HepG2 (cell line): ENCODE measurements around the gene TUBB8. TPM values are rescaled to one million over a fixed set of nuclear protein-coding genes. Genes with fewer than 3 reads are reported as not detected.
A peak's percentile ranks its signal among the peaks of the same experiment; 100 is the strongest.

Source experiments
- ATAC-seq: fragments of 200-7000 bp; cut with Tn5 transposase; 3 replicates; pipeline ENCODE4 v1.9.1; 2020; ENCODE audit warnings: mild to moderate bottlenecking, moderate library complexity
- BruUV-seq: library from RNA; stranded (reverse); fragments of 400-500 nt; replicated peaks from 2 replicates; lab custom pipeline; 2021; lab: Mats Ljungman, UMichigan
- CTCF ChIA-PET: fragments of 300-600 bp; formaldehyde crosslinking; extraction: SDS; loops from one replicate; lab custom pipeline; 2021; ENCODE audit warnings: low total read pairs, inconsistent platforms, low intra/inter-chr PET ratio; lab: Yijun Ruan, JAX
- POLR2A ChIA-PET: fragments of 350-600 bp; sonication (Branson Sonifier 250); formaldehyde crosslinking; loops from one replicate; lab custom pipeline; 2020; ENCODE audit warnings: antibody characterized with exemption, inconsistent platforms; lab: Yijun Ruan, JAX
- DNase-seq: peaks from one replicate; pipeline ENCODE4 v3.0.0-alpha.2; 2015; ENCODE audit warnings: low spot score
- FAIRE-seq: peaks from 3 replicates; lab custom pipeline; 2011; peaks lifted over from hg19 to GRCh38; lab: Jason Lieb, UNC
- H2AFZ ChIP-seq: one replicate; pipeline ENCODE4 v1.6.1; 2011; ENCODE audit warnings: low read length, inconsistent platforms
- H3K27ac ChIP-seq: fragments of 300-600 bp; 3 replicates; pipeline ENCODE4 v1.8.0; 2011; ENCODE audit warnings: mixed run types, mild to moderate bottlenecking, mixed read lengths, low read length, inconsistent platforms; ENCODE audit not compliant: insufficient read depth; ENCODE audit errors: extremely low read length
- H3K27me3 ChIP-seq, 2 experiments: fragments of 200-600 bp in 1 of 2; 2 replicates in 1 of 2; 3 replicates in 1 of 2; pipeline versions ENCODE4 v1.6.0 to v1.8.0; 2011; ENCODE audit warnings: low read length in 2 of 2, mild to moderate bottlenecking in 2 of 2, moderate library complexity in 2 of 2, inconsistent platforms in 1 of 2; ENCODE audit not compliant: insufficient read depth in 2 of 2, control insufficient read depth in 1 of 2
- H3K36me3 ChIP-seq, 2 experiments: fragments of 200-600 bp in 1 of 2; replicated peaks in 1 of 2; 2 replicates in 1 of 2; 3 replicates in 1 of 2; pipeline versions ENCODE4 v1.5.1 to v1.8.0; 2011; ENCODE audit warnings: low read length in 2 of 2, inconsistent platforms in 1 of 2; ENCODE audit not compliant: insufficient read depth in 2 of 2, control insufficient read depth in 1 of 2
- H3K4me1 ChIP-seq: 2 replicates; pipeline ENCODE4 v1.5.1; 2012; ENCODE audit warnings: low read length, inconsistent platforms; ENCODE audit not compliant: insufficient read depth
- H3K4me2 ChIP-seq: 2 replicates; pipeline ENCODE4 v1.6.0; 2011; ENCODE audit warnings: low read depth, low read length, inconsistent platforms
- H3K4me3 ChIP-seq, 3 experiments: fragments of 200-600 bp in 1 of 3; sonication (generic), shearing (Covaris generic) in 1 of 3; replicated peaks in 1 of 3; 2 replicates each; pipeline ENCODE4 v1.5.1; 2011 to 2016; ENCODE audit warnings: low read length in 3 of 3, inconsistent platforms in 2 of 3, low read depth in 2 of 3, mild to moderate bottlenecking in 2 of 3, control low read depth in 1 of 3, mixed read lengths in 1 of 3; ENCODE audit not compliant: insufficient read depth in 1 of 3
- H3K79me2 ChIP-seq: one replicate; pipeline ENCODE4 v1.6.1; 2011; ENCODE audit warnings: low read length, inconsistent platforms; ENCODE audit not compliant: insufficient read depth
- H3K9ac ChIP-seq: 2 replicates; pipeline ENCODE4 v1.6.0; 2011; ENCODE audit warnings: mild to moderate bottlenecking, low read depth, low read length, inconsistent platforms; ENCODE audit not compliant: insufficient read depth
- H3K9me3 ChIP-seq: 2 replicates; pipeline ENCODE4 v1.5.1; 2012; ENCODE audit warnings: mild to moderate bottlenecking, low read length
- H4K20me1 ChIP-seq: 2 replicates; pipeline ENCODE4 v1.6.0; 2011; ENCODE audit warnings: inconsistent platforms, mild to moderate bottlenecking, low read length, moderate library complexity; ENCODE audit not compliant: insufficient read depth
- BHLHE40 ChIP-seq: IDR thresholded peaks from 2 replicates; pipeline ENCODE4 v1.6.1; 2011; ENCODE audit warnings: low read length, improper control_type of control experiment
- ZMYM2 ChIP-seq: sonication (generic); formaldehyde crosslinking; IDR thresholded peaks from 2 replicates; pipeline ENCODE4 v1.8.0; 2022; ENCODE audit warnings: mild to moderate bottlenecking, missing genetic modification reagents
- WGBS: methylation state at CpG from one replicate; pipeline ENCODE4 v1.1.6; 2017; ENCODE audit warnings: low lambda C conversion rate; 5-methylcytosine and 5-hydroxymethylcytosine counted together
- in situ Hi-C: cut with HindIII; loops from 2 replicates; pipeline ENCODE4 v1.10.0; 2017; ENCODE audit warnings: low pct_unique_long_range_greater_than_20kb; ENCODE audit not compliant: extremely low pct_ligation_motif_present
- intact Hi-C: fragments of 100-400 bp; cut with micrococcal nuclease; formaldehyde crosslinking; loops from one replicate; pipeline ENCODE4 v1.10.0; 2022; ENCODE audit not compliant: unreplicated experiment
- polyA plus RNA-seq, 8 experiments: library from polyadenylated mRNA; depleted of rRNA in 3 of 8; stranded (reverse) in 7 of 8; unstranded in 1 of 8; fragments of >200 nt; fragmentation: Illumina TruSeq in 4 of 8; extraction: Trizol in 4 of 8; gene quantifications; 2 replicates each; pipeline versions ENCODE4 v1.2.1 to v1.2.3, GENCODE V29; 2011 to 2016; ENCODE audit warnings: low read depth in 4 of 8, missing spikeins in 1 of 8, mixed read lengths in 1 of 8; ENCODE audit not compliant: insufficient read depth in 1 of 8
- total RNA-seq, 5 experiments: library from RNA; depleted of rRNA; stranded (reverse); fragments of >200 nt; fragmentation: Illumina TruSeq; extraction: Trizol; gene quantifications; 2 replicates each; pipeline ENCODE4 v1.2.3, GENCODE V29; 2016; ENCODE audit warnings: low read depth in 1 of 5
- TF ChIP-seq, protein P1 (sequence below): sonication (generic); formaldehyde crosslinking; IDR thresholded peaks from 2 replicates; pipeline ENCODE4 v1.5.1; 2020; ENCODE audit warnings: mild to moderate bottlenecking, missing genetic modification reagents, moderate library complexity

Gene TUBB8
- total and polyA plus RNA-seq, 2 of the 13 experiments (the other 11 are each of a cell fraction or from before 2014, with no cell fraction given), result 0.31 to 0.50 TPM

GRCh38 chr10:88253-88652, 39.2 kb upstream of the TUBB8 start:
- H3K4me1 ChIP-seq, result peaks cover 32% of the 10 kb centered on the region
- intact Hi-C loops, result no loop called here
- FAIRE-seq (no peak), ATAC-seq (peak; percentile 43)
- ChIA-PET POLR2A (no interaction called here), CTCF (no interaction called here)
- peaks cover 3% of the 10 kb centered on the region in 2 experiments; a peak in 2 of 5 replicates for H3K27me3 ChIP-seq
- no peaks in the 10 kb centered on the region for H4K20me1 ChIP-seq
- 9% methylated on average over 3 of the region's 4 CpGs for WGBS
- no peak overlapping the region for H3K4me3 ChIP-seq
- no peaks in the 10 kb centered on the region for H3K36me3 ChIP-seq
- no peaks in the 10 kb centered on the region for H3K79me2 ChIP-seq
- no peak overlapping the region for H3K27ac ChIP-seq
- no TSS peak for BruUV-seq
- H2AFZ ChIP-seq, result no peak overlapping the region
- H3K9ac ChIP-seq, result no peak overlapping the region
- no peak overlapping the region for H3K4me2 ChIP-seq
- TF ChIP-seq, protein P1, sequence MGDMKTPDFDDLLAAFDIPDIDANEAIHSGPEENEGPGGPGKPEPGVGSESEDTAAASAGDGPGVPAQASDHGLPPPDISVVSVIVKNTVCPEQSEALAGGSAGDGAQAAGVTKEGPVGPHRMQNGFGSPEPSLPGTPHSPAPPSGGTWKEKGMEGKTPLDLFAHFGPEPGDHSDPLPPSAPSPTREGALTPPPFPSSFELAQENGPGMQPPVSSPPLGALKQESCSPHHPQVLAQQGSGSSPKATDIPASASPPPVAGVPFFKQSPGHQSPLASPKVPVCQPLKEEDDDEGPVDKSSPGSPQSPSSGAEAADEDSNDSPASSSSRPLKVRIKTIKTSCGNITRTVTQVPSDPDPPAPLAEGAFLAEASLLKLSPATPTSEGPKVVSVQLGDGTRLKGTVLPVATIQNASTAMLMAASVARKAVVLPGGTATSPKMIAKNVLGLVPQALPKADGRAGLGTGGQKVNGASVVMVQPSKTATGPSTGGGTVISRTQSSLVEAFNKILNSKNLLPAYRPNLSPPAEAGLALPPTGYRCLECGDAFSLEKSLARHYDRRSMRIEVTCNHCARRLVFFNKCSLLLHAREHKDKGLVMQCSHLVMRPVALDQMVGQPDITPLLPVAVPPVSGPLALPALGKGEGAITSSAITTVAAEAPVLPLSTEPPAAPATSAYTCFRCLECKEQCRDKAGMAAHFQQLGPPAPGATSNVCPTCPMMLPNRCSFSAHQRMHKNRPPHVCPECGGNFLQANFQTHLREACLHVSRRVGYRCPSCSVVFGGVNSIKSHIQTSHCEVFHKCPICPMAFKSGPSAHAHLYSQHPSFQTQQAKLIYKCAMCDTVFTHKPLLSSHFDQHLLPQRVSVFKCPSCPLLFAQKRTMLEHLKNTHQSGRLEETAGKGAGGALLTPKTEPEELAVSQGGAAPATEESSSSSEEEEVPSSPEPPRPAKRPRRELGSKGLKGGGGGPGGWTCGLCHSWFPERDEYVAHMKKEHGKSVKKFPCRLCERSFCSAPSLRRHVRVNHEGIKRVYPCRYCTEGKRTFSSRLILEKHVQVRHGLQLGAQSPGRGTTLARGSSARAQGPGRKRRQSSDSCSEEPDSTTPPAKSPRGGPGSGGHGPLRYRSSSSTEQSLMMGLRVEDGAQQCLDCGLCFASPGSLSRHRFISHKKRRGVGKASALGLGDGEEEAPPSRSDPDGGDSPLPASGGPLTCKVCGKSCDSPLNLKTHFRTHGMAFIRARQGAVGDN (CRISPR knock-in tag), result peak; percentile 32
- TF ChIP-seq BHLHE40 (peak; percentile 72), ZMYM2 (CRISPR knock-in tag) (no peak)
- TF ChIP-seq, all 625 proteins: peak for 2
- no peaks in the 10 kb centered on the region for H3K9me3 ChIP-seq
- no peak for DNase-seq
- in situ Hi-C loops, result no loop called here
